WERI-Rb-1 (cell line): ENCODE data around the gene FBLN1.

Experiments
- DNase-seq: peaks from one replicate; pipeline ENCODE4 v3.0.0-alpha.2; 2020
- H3K27ac ChIP-seq: fragments of 250-450 bp; sonication (Bioruptor Pico); 2 replicates; pipeline ENCODE4 v1.5.1; 2020; ENCODE audit warnings: mild to moderate bottlenecking, moderate library complexity
- H3K27me3 ChIP-seq: fragments of 250-450 bp; sonication (Bioruptor Pico); 2 replicates; pipeline ENCODE4 v1.5.1; 2021; ENCODE audit warnings: mild to moderate bottlenecking, low read depth, moderate library complexity; ENCODE audit not compliant: insufficient read depth, severe bottlenecking
- H3K36me3 ChIP-seq: fragments of 250-450 bp; sonication (Bioruptor Pico); 2 replicates; pipeline ENCODE4 v1.5.1; 2020; ENCODE audit warnings: mild to moderate bottlenecking, moderate library complexity
- H3K4me3 ChIP-seq: 2 replicates; pipeline ENCODE4 v1.5.1; 2011; ENCODE audit warnings: low read depth, mild to moderate bottlenecking, control low read depth, low read length
- H3K9me3 ChIP-seq: fragments of 250-450 bp; sonication (Bioruptor Pico); 2 replicates; pipeline ENCODE4 v1.5.1; 2021; ENCODE audit warnings: mild to moderate bottlenecking, moderate library complexity; ENCODE audit not compliant: severe bottlenecking
- CTCF ChIP-seq: IDR thresholded peaks from 2 replicates; pipeline ENCODE4 v1.5.1; 2011; ENCODE audit warnings: low read depth, mild to moderate bottlenecking, control low read depth, inconsistent platforms, low read length

The FBLN1 gene

GRCh38 chr22:45579306-45579705, 76.6 kb downstream of the FBLN1 start:
- Histone ChIP-seq H3K27me3 (no peaks in the 10 kb centered on the region), H3K4me3 (no peak overlapping the region), H3K27ac (no peak overlapping the region), H3K9me3 (no peaks in the 10 kb centered on the region), H3K36me3 (no peaks in the 10 kb centered on the region)
- TF ChIP-seq CTCF: no peak
- DNase-seq: no peak

GRCh38 chr22:45579806-45580725, 77.4 kb downstream of the FBLN1 start:
- Histone ChIP-seq H3K9me3 (no peaks in the 10 kb centered on the region), H3K36me3 (no peaks in the 10 kb centered on the region), H3K4me3 (no peak overlapping the region), H3K27ac (no peak overlapping the region), H3K27me3 (no peaks in the 10 kb centered on the region)
- no peak for DNase-seq
- no peak for TF ChIP-seq CTCF

GRCh38 chr22:45580726-45581381, 78.2 kb downstream of the FBLN1 start:
- DNase-seq: no peak
- no peak for TF ChIP-seq CTCF
- Histone ChIP-seq H3K4me3 (no peak overlapping the region), H3K36me3 (no peaks in the 10 kb centered on the region), H3K27me3 (no peaks in the 10 kb centered on the region), H3K9me3 (no peaks in the 10 kb centered on the region), H3K27ac (no peak overlapping the region)

- Histone ChIP-seq H3K36me3 (no peaks in the 10 kb centered on the region), H3K27me3 (no peaks in the 10 kb centered on the region), H3K9me3 (no peaks in the 10 kb centered on the region), H3K27ac (no peak overlapping the region), H3K4me3 (no peak overlapping the region)
- DNase-seq: no peak
- no peak for TF ChIP-seq CTCF
Measured at GRCh38 chr22:45581549-45582080, 78.9 kb downstream of the FBLN1 start.

GRCh38 chr22:45582236-45582954, 79.7 kb downstream of the FBLN1 start:
- TF ChIP-seq CTCF: no peak
- Histone ChIP-seq H3K27ac (no peak overlapping the region), H3K4me3 (no peak overlapping the region), H3K36me3 (no peaks in the 10 kb centered on the region), H3K27me3 (no peaks in the 10 kb centered on the region), H3K9me3 (no peaks in the 10 kb centered on the region)
- DNase-seq: no peak
